Ovary (tissue), 3 donors: ENCODE results near the gene MSI2.

Experiments used
- CTCF ChIP-seq, 3 donors: fragments of 450-650 bp in 2 of 3; fragments of 200-600 bp in 1 of 3; IDR thresholded peaks; one replicate each; pipeline versions ENCODE4 v1.5.1 to v1.8.0; 2016 to 2022; ENCODE audit warnings: antibody characterized with exemption in 3 of 3, mild to moderate bottlenecking in 1 of 3
- EP300 ChIP-seq: sonication (generic); formaldehyde crosslinking; IDR thresholded peaks from one replicate; pipeline ENCODE4 v1.6.1; 2017; ENCODE audit warnings: antibody characterized with exemption
- POLR2A ChIP-seq: fragments of 450-650 bp; IDR thresholded peaks from one replicate; pipeline ENCODE4 v1.6.1; 2017; ENCODE audit warnings: antibody characterized with exemption, mild to moderate bottlenecking, moderate library complexity
- donor health status: DM: no; HTN: no; CAD: no.

- TF ChIP-seq CTCF (IDR thresholded peaks at IDR 0.05) (no peak), EP300 (no peak), POLR2A (no peak)
Measured at GRCh38 chr17:57508671-57509070, 252.3 kb downstream of the MSI2 start.
